ENCODE results near the gene LTK.

LTK gene

GRCh38 chr15:41466711-41467110, 46.9 kb downstream of the LTK start:
- Histone ChIP-seq H3K27ac (no peak overlapping the region), H3K36me3 (peaks cover 88% of the 10 kb centered on the region), H3K4me3 (ENCODE audit: low read depth, low read length) (no peak overlapping the region), H3K27me3 (ENCODE audit: insufficient read depth, low read depth, severe bottlenecking) (no peaks in the 10 kb centered on the region), H3K9me3 (ENCODE audit: severe bottlenecking) (no peaks in the 10 kb centered on the region)
- DNase-seq, result no peak
- TF ChIP-seq CTCF (IDR thresholded peaks at IDR 0.05; ENCODE audit: low read depth, low read length), result no peak

- peak; percentile 16 for DNase-seq
- Histone ChIP-seq H3K9me3 (ENCODE audit: severe bottlenecking) (no peaks in the 10 kb centered on the region), H3K36me3 (peaks cover 82% of the 10 kb centered on the region), H3K4me3 (ENCODE audit: low read depth, low read length) (no peak overlapping the region), H3K27ac (no peak overlapping the region), H3K27me3 (ENCODE audit: insufficient read depth, low read depth, severe bottlenecking) (no peaks in the 10 kb centered on the region)
- peak; percentile 89 for TF ChIP-seq CTCF (IDR thresholded peaks at IDR 0.05; ENCODE audit: low read depth, low read length)
Measured at GRCh38 chr15:41465822-41466421, 47.7 kb downstream of the LTK start.

GRCh38 chr15:41464889-41465580, 48.6 kb downstream of the LTK start:
- H3K36me3 ChIP-seq, result peaks cover 78% of the 10 kb centered on the region
- no peaks in the 10 kb centered on the region for H3K27me3 ChIP-seq (ENCODE audit: insufficient read depth, low read depth, severe bottlenecking)
- H3K9me3 ChIP-seq (ENCODE audit: severe bottlenecking), result no peaks in the 10 kb centered on the region
- no peak overlapping the region for H3K27ac ChIP-seq
- no peak for TF ChIP-seq CTCF (IDR thresholded peaks at IDR 0.05; ENCODE audit: low read depth, low read length)
- H3K4me3 ChIP-seq (ENCODE audit: low read depth, low read length), result no peak overlapping the region
- DNase-seq, result no peak

GRCh38 chr15:41462084-41462795, 51.4 kb downstream of the LTK start:
- no peaks in the 10 kb centered on the region for H3K27me3 ChIP-seq (ENCODE audit: insufficient read depth, low read depth, severe bottlenecking)
- no peak overlapping the region for H3K27ac ChIP-seq
- peaks cover 75% of the 10 kb centered on the region for H3K36me3 ChIP-seq
- no peak overlapping the region for H3K4me3 ChIP-seq (ENCODE audit: low read depth, low read length)
- no peak for TF ChIP-seq CTCF (IDR thresholded peaks at IDR 0.05; ENCODE audit: low read depth, low read length)
- no peaks in the 10 kb centered on the region for H3K9me3 ChIP-seq (ENCODE audit: severe bottlenecking)
- no peak for DNase-seq
